ENCODE results near the gene AKR1B1.

The AKR1B1 gene

DNA sequence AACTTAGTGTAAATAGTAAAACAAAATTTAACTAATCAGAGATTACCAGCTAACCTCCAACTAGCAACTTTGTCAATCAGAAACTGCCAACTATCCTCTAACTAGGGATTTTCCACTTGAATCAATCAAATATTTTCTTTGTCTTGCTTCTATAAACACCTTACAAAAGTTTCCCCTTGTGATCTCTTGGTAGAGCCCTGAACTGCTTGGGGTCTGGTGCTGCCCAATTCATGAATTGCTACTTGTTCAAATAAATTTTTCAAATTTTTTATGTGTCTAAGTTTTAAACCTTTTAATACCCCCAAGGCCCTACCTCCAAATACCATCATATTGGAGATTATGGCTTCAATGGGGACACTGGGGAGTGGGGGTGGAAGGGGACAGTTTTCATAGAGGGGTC, 24.0 kb upstream of the AKR1B1 start:
- TF ChIP-seq, protein P1, sequence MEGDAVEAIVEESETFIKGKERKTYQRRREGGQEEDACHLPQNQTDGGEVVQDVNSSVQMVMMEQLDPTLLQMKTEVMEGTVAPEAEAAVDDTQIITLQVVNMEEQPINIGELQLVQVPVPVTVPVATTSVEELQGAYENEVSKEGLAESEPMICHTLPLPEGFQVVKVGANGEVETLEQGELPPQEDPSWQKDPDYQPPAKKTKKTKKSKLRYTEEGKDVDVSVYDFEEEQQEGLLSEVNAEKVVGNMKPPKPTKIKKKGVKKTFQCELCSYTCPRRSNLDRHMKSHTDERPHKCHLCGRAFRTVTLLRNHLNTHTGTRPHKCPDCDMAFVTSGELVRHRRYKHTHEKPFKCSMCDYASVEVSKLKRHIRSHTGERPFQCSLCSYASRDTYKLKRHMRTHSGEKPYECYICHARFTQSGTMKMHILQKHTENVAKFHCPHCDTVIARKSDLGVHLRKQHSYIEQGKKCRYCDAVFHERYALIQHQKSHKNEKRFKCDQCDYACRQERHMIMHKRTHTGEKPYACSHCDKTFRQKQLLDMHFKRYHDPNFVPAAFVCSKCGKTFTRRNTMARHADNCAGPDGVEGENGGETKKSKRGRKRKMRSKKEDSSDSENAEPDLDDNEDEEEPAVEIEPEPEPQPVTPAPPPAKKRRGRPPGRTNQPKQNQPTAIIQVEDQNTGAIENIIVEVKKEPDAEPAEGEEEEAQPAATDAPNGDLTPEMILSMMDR (IDR thresholded peaks at IDR 0.05; ENCODE audit: low read depth, low read length, missing control alignments): no peak
- Histone ChIP-seq H3K4me3 (ENCODE audit: low read depth, low read length) (no peak overlapping the region), H3K36me3 (replicated peaks) (no peaks in the 10 kb centered on the region), H3K27me3 (replicated peaks) (no peaks in the 10 kb centered on the region), H3K27ac (no peak overlapping the region)
- in situ Hi-C loops (cut with HindIII; ENCODE audit: low pct_ligation_motif_present, low sequenced_read_pairs): no loop called here
- no peak for DNase-seq

DNA sequence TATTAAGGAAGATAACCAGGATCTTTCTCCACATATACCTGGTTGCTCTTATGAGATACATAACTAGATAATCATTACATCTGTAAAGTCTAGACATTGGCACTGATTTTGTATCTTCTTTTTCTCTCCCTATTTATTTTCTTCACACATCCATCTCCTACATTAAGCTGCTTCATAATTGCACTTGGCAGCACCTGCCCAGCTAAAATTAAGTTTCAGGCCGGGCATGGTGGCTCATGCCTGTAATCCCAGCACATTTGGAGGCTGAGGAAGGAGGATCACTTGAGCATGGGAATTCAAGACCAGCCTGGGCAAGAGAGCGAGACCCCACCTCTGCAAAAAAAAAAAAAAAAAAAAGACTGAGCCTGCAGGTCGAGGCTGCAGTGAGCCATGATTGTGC, 22.3 kb upstream of the AKR1B1 start:
- TF ChIP-seq, protein P1 (IDR thresholded peaks at IDR 0.05; ENCODE audit: low read depth, low read length, missing control alignments): no peak
- DNase-seq: no peak
- H3K36me3 ChIP-seq (replicated peaks): no peaks in the 10 kb centered on the region
- no peaks in the 10 kb centered on the region for H3K27me3 ChIP-seq (replicated peaks)
- no peak overlapping the region for H3K27ac ChIP-seq
- in situ Hi-C loops (cut with HindIII; ENCODE audit: low pct_ligation_motif_present, low sequenced_read_pairs): no loop called here
- H3K4me3 ChIP-seq (ENCODE audit: low read depth, low read length): no peak overlapping the region

DNA sequence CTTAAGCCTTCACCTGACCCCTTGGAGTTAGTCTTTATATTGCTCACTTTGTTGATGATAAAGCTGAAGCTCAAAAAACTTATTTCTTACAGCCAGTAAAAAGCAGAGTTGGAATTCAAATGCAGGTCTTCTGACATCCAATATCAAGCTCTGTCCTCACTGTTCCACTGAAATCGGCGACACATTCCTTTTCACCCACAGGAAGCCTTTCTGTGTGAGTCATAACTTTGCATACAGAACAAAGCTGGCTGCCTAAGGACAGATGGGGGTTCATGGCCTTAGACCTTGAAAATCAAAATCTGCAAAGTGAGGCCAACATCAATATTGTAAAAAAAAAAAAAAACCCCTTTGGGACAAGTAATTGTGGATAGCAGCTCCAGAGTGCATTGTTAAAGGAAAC, 21.8 kb upstream of the AKR1B1 start:
- DNase-seq: peak; percentile 48
- TF ChIP-seq, protein P1 (IDR thresholded peaks at IDR 0.05; ENCODE audit: low read depth, low read length, missing control alignments): no peak
- no peaks in the 10 kb centered on the region for H3K27me3 ChIP-seq (replicated peaks)
- H3K4me3 ChIP-seq (ENCODE audit: low read depth, low read length): no peak overlapping the region
- H3K27ac ChIP-seq: no peak overlapping the region
- in situ Hi-C loops (cut with HindIII; ENCODE audit: low pct_ligation_motif_present, low sequenced_read_pairs): no loop called here
- H3K36me3 ChIP-seq (replicated peaks): no peaks in the 10 kb centered on the region

DNA sequence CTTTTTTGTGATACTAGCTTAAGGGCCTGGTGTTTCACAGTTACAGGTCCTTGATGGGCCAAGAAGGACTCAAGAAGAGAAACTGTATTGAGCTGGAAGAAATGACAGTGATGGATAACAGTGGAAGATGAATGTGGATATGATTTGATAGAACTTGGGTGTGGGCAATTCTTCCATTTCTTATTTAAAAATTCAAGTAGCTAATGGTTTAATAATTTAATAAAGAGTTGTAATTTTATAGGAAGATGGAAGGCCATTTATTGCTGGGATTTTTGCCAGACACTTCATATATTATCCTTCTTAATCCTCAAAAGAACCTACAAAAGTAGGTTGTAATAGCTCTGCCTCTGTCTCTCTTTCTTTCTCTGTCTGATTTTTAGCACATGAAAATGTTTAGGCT, 21.3 kb upstream of the AKR1B1 start:
- H3K27me3 ChIP-seq (replicated peaks): no peaks in the 10 kb centered on the region
- no peaks in the 10 kb centered on the region for H3K36me3 ChIP-seq (replicated peaks)
- H3K4me3 ChIP-seq (ENCODE audit: low read depth, low read length): no peak overlapping the region
- TF ChIP-seq, protein P1 (IDR thresholded peaks at IDR 0.05; ENCODE audit: low read depth, low read length, missing control alignments): no peak
- in situ Hi-C loops (cut with HindIII; ENCODE audit: low pct_ligation_motif_present, low sequenced_read_pairs): no loop called here
- DNase-seq: no peak
- H3K27ac ChIP-seq: no peak overlapping the region

DNA sequence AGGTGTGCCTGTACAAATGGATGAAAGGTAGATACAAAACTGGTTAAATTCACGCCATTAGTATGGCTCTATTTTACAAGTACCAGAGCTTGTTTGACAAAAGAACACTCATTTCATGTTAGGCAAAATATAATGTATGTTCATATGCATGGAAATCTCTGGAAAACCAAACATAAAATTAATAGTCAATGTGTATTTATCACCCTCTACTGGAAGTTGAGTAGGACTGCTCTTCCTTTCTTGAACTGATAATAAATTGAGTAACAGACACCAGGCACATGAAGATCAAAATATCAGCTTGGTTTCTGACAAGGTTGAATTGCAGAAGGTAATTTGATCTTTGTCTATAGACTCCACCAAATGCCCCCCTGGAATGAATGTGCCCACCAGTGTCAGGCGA, 19.8 kb upstream of the AKR1B1 start:
- in situ Hi-C loops (cut with HindIII; ENCODE audit: low pct_ligation_motif_present, low sequenced_read_pairs): no loop called here
- Histone ChIP-seq H3K4me3 (ENCODE audit: low read depth, low read length) (no peak overlapping the region), H3K27me3 (replicated peaks) (no peaks in the 10 kb centered on the region), H3K36me3 (replicated peaks) (no peaks in the 10 kb centered on the region), H3K27ac (no peak overlapping the region)
- DNase-seq: no peak
- TF ChIP-seq, protein P1 (IDR thresholded peaks at IDR 0.05; ENCODE audit: low read depth, low read length, missing control alignments): peak; percentile 24

DNA sequence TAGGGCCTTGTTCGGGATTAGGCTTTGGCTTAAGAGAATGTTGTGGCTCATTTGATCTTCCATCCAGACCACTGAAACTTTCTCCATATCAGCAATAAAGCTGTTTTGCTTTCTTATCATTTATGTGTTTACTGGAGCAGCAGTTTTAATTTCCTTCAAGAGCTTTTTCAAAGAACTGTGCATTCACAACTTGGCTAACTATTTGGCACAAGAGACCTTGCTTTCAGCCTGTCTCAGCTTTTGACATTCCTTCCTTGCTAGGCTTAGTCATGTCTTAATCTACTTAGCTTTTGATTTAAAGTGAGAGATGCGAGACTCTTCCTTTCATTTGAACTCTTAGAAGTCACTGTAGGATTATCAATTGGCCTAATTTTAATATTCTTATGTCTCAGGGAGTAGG, 19.1 kb upstream of the AKR1B1 start:
- no peaks in the 10 kb centered on the region for H3K36me3 ChIP-seq (replicated peaks)
- in situ Hi-C loops (cut with HindIII; ENCODE audit: low pct_ligation_motif_present, low sequenced_read_pairs): no loop called here
- no peak overlapping the region for H3K27ac ChIP-seq
- no peak overlapping the region for H3K4me3 ChIP-seq (ENCODE audit: low read depth, low read length)
- TF ChIP-seq, protein P1 (IDR thresholded peaks at IDR 0.05; ENCODE audit: low read depth, low read length, missing control alignments): no peak
- H3K27me3 ChIP-seq (replicated peaks): no peaks in the 10 kb centered on the region
- no peak for DNase-seq

All from brain microvascular endothelial cell (primary cell).